ENCODE measurements around the gene GNL1.

GRCh38 chr6:30603961-30604360 lies 47.7 kb upstream of the GNL1 start:
- TF ChIP-seq CTCF (IDR thresholded peaks at IDR 0.05) (no peak), POLR2A (IDR thresholded peaks at IDR 0.05) (no peak), EP300 (IDR thresholded peaks at IDR 0.05) (no peak)

All from ovary (tissue), 3 donors.